Measurements from ENCODE around the gene FCGBP. TPM values are rescaled to one million over a fixed set of nuclear protein-coding genes. Genes with fewer than 3 reads are reported as not detected.
"Not testable (repeated sequence)": the region's sequence is repeated elsewhere in the genome, so short reads cannot be mapped to it uniquely, and the experiment has no call there.

FCGBP gene
- total and polyA plus RNA-seq, 9 donors = 2.2 to 290 (median 41.0) TPM

DNA sequence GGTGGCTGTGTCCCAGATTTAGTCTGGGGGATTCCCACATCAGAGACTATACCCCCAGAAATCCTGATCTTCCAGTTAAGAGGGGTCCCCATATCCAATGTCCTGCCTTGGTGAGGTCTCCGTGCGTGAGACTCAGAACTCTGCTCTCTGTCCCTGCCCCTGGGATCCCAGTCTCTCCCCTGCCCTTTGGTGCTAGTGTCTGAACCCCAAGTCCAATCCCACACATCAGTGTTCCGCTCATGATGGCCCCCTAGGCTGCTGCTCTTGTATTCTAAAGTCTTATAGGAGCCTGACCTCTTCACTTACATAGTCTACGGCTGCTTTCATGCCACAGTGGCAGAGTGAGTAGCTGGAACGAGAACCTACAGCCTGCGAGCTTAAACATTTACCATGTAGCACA, 35.6 kb downstream of the FCGBP start:
- WGBS, 3 donors = 29 to 69% (median 36%) methylated on average over 2 to 5 of the region's 6 CpGs
- H3K27ac ChIP-seq; H3K36me3 ChIP-seq; H3K4me3 ChIP-seq; H3K9me3 ChIP-seq; DNase-seq; intact Hi-C loops (cut with DNase I); H3K4me1 ChIP-seq (ENCODE audit: insufficient read depth); H3K27me3 ChIP-seq: not testable (repeated sequence)

- WGBS, 3 donors = 3 to 17% (median 6%) methylated on average over 3 to 13 of the region's 13 CpGs
- H3K27ac ChIP-seq; intact Hi-C loops (cut with DNase I); H3K27me3 ChIP-seq; H3K9me3 ChIP-seq; H3K4me3 ChIP-seq; H3K36me3 ChIP-seq; H3K4me1 ChIP-seq (ENCODE audit: insufficient read depth): not testable (repeated sequence)
- DNase-seq = peak in 1 of 5 donors; percentile 17
Measured at GRCh38 chr19:39897511-39898245, 36.8 kb downstream of the FCGBP start.

DNA sequence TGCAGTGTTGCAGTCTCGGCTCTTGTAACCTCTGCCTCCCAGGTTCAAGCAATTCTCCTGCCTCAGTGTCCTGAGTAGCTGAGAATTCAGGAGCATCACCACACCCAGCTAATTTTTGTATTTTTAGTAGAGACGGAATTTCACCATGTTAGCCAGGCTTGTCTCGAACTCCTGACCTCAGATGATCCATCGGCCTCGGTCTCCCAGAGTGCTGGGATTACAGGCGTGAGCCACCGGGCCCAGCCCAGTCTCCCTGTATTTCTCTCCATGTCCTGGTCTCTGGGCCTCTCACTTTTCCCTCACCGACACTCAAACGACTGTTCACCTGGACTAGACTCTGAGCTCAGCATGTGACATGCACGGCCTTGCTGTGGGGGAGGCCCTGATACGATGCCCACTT, 39.3 kb downstream of the FCGBP start:
- H3K36me3 ChIP-seq; H3K27me3 ChIP-seq; H3K9me3 ChIP-seq; DNase-seq; H3K27ac ChIP-seq; intact Hi-C loops (cut with DNase I); H3K4me1 ChIP-seq (ENCODE audit: insufficient read depth); H3K4me3 ChIP-seq: not testable (repeated sequence)
- 82 to 94% (median 87%) methylated on average over 9 to 11 of the region's 11 CpGs for WGBS, 3 donors

DNA sequence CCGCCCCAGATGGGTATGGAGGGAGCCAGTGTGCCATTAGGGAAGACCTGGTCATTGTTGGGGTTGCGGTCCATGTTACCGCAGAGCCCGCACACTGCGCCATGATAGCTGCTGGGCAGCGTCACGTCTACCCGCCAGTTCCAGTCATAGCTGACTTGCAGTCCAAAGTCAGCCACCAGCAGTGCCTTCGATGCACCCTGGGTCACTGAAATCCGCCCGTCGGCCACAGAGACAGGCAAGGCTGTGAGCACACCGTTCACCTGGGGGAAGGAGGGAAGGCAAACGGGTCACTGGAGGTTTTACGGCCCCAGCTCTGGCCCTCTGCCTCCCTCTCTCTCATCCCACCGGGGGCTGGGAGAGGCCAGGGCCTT, 40.2 kb downstream of the FCGBP start:
- H3K27me3 ChIP-seq; intact Hi-C loops (cut with DNase I); H3K4me1 ChIP-seq (ENCODE audit: insufficient read depth); H3K36me3 ChIP-seq; H3K4me3 ChIP-seq; H3K27ac ChIP-seq; H3K9me3 ChIP-seq: not testable (repeated sequence)
- peak in 1 of 5 donors; percentile 0 for DNase-seq
- 77 to 86% (median 82%) methylated on average over 11 to 14 of the region's 16 CpGs for WGBS, 3 donors

- H3K9me3 ChIP-seq; H3K27me3 ChIP-seq; H3K27ac ChIP-seq; H3K4me3 ChIP-seq; H3K4me1 ChIP-seq (ENCODE audit: insufficient read depth); H3K36me3 ChIP-seq: not testable (repeated sequence)
- WGBS, 3 donors = 71 to 77% (median 71%) methylated on average over 21 to 26 of the region's 29 CpGs
- intact Hi-C loops (cut with DNase I) = loop anchor here in 1 of 4 donors (2.0 kb wide), 1 partner anchor 15 kb away; no protein-coding TSS in a partner anchor
- peak in 1 of 5 donors; percentile 11 for DNase-seq
Measured at GRCh38 chr19:39893366-39894235, 40.8 kb downstream of the FCGBP start.

GRCh38 chr19:39892506-39892902, 41.9 kb downstream of the FCGBP start:
- WGBS, 3 donors = 72 to 93% (median 72%) methylated on average over 5 of the region's 5 CpGs
- not testable (repeated sequence) for H3K36me3 ChIP-seq; H3K27ac ChIP-seq; H3K9me3 ChIP-seq; H3K4me3 ChIP-seq; H3K4me1 ChIP-seq (ENCODE audit: insufficient read depth); H3K27me3 ChIP-seq
- DNase-seq = peak in 1 of 5 donors; percentile 1
- intact Hi-C loops (cut with DNase I) = loop anchor here in 1 of 4 donors (2.0 kb wide), 1 partner anchor 14 kb away; no protein-coding TSS in a partner anchor

GRCh38 chr19:39891660-39892505, 42.6 kb downstream of the FCGBP start:
- not testable (repeated sequence) for H3K36me3 ChIP-seq; H3K27ac ChIP-seq; H3K4me1 ChIP-seq (ENCODE audit: insufficient read depth); H3K4me3 ChIP-seq; H3K27me3 ChIP-seq; H3K9me3 ChIP-seq
- intact Hi-C loops (cut with DNase I) = loop anchor here in 1 of 4 donors (2.0 kb wide), 1 partner anchor 13 kb away; no protein-coding TSS in a partner anchor
- 22 to 43% (median 38%) methylated on average over 64 of the region's 64 CpGs for WGBS, 3 donors
- DNase-seq = peak in 1 of 5 donors; percentile 49
